ENCODE data around the gene OR52R1. TPM values are rescaled to one million over a fixed set of nuclear protein-coding genes. Genes with fewer than 3 reads are reported as not detected.

OR52R1 gene
- total RNA-seq, 1 experiment from 2014 or later = not detected

DNA sequence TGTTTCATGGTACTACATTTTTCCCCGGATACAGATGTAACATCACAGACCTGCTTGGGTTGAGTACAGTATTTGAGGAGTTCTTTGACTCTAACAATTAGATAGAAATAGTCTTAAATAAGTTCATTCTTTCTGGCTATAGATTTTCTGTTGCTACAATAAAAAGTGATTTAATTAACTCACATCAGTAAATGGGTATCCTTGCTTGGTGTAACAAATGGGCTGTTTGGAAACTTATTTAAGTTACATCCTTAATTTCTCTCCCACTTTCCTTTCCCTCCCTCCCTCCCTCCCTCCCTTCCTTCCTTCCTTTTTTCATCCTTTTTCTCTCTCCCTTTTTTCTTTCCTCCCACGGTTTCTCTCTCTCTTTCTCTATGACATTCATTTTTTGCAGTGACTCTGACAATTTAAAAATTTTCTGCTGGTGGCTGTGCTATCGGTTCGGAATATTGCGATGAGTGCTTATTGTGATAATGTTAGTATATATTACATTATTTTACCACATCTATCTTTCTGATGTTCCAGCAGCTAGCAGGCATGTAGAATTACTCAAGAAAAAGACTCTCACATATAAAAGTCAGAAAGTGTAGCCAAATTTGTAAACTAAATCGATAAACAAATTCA lies 37.6 kb downstream of the OR52R1 start:
- Mint-ChIP-seq H3K9me3 (ENCODE audit: low read depth, unreplicated experiment) (peaks cover 4% of the 10 kb centered on the region), H3K4me3 (ENCODE audit: low read depth, unreplicated experiment) (no peak overlapping the region), H3K36me3 (ENCODE audit: insufficient read depth, unreplicated experiment) (no peaks in the 10 kb centered on the region), H3K4me1 (ENCODE audit: low read depth, unreplicated experiment) (no peaks in the 10 kb centered on the region), H3K27me3 (ENCODE audit: unreplicated experiment) (no peaks in the 10 kb centered on the region), H3K27ac (ENCODE audit: unreplicated experiment) (no peak overlapping the region)
- TF ChIP-seq, protein P1, sequence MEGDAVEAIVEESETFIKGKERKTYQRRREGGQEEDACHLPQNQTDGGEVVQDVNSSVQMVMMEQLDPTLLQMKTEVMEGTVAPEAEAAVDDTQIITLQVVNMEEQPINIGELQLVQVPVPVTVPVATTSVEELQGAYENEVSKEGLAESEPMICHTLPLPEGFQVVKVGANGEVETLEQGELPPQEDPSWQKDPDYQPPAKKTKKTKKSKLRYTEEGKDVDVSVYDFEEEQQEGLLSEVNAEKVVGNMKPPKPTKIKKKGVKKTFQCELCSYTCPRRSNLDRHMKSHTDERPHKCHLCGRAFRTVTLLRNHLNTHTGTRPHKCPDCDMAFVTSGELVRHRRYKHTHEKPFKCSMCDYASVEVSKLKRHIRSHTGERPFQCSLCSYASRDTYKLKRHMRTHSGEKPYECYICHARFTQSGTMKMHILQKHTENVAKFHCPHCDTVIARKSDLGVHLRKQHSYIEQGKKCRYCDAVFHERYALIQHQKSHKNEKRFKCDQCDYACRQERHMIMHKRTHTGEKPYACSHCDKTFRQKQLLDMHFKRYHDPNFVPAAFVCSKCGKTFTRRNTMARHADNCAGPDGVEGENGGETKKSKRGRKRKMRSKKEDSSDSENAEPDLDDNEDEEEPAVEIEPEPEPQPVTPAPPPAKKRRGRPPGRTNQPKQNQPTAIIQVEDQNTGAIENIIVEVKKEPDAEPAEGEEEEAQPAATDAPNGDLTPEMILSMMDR (IDR thresholded peaks at IDR 0.05; ENCODE audit: unreplicated experiment) = no peak
- CTCF ChIA-PET = no interaction called here
- no TSS peak for BruUV-seq (replicated peaks)
- no peak for DNase-seq
- intact Hi-C loops (cut with micrococcal nuclease; ENCODE audit: unreplicated experiment) = no loop called here

DNA sequence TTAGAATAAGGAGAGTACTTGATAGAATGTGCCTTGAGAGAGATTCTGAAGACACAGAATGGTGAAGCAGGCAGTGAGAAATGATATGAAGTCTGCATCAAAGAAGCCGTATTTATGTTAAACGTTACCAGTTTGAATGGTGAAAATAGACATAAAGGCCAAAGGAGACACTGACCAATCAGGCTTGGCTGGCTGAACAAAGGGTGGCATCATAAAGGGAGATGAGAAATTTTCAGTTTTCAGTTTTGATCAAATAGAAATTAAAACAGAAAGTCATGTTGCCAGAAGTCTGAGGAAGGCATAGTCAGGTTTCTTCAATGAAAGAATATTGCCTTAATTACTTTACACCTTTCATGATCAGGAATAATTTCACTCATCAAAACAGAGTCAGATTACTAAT lies 41.1 kb downstream of the OR52R1 start:
- CTCF ChIA-PET = no interaction called here
- Mint-ChIP-seq H3K4me1 (ENCODE audit: low read depth, unreplicated experiment) (no peaks in the 10 kb centered on the region), H3K4me3 (ENCODE audit: low read depth, unreplicated experiment) (no peak overlapping the region), H3K36me3 (ENCODE audit: insufficient read depth, unreplicated experiment) (no peaks in the 10 kb centered on the region), H3K27ac (ENCODE audit: unreplicated experiment) (no peak overlapping the region), H3K9me3 (ENCODE audit: low read depth, unreplicated experiment) (peaks cover 2% of the 10 kb centered on the region), H3K27me3 (ENCODE audit: unreplicated experiment) (no peaks in the 10 kb centered on the region)
- intact Hi-C loops (cut with micrococcal nuclease; ENCODE audit: unreplicated experiment) = no loop called here
- BruUV-seq (replicated peaks) = no TSS peak
- no peak for DNase-seq
- TF ChIP-seq, protein P1 (IDR thresholded peaks at IDR 0.05; ENCODE audit: unreplicated experiment) = no peak

Other genes starting within 250 kb of the OR52R1 start
- not detected in 2 replicates for gene OR52I2, start 222.6 kb downstream of the OR52R1 start, total RNA-seq (2022)
- gene OR52I1, start 210.3 kb downstream of the OR52R1 start, total RNA-seq (2022) = not detected in 2 replicates
- 12.7 and 14.5 TPM in 2 replicates for gene TRIM68, start 196.1 kb downstream of the OR52R1 start, total RNA-seq (2022)
- not detected in 2 replicates for gene OR51D1, start 166.9 kb downstream of the OR52R1 start, total RNA-seq (2022)
- gene OR51E1, start 160.4 kb downstream of the OR52R1 start, total RNA-seq (2022) = not detected in 2 replicates
- gene OR51E2, start 106.5 kb downstream of the OR52R1 start, total RNA-seq (2022) = not detected in 2 replicates
- gene MMP26, start 99.6 kb downstream of the OR52R1 start, total RNA-seq (2022) = not detected in 2 replicates
- not detected in 2 replicates for gene OR51F1, start 34.4 kb downstream of the OR52R1 start, total RNA-seq (2022)
- not detected in 2 replicates for gene OR51F2, start 16.9 kb upstream of the OR52R1 start, total RNA-seq (2022)
- not detected in 2 replicates for gene OR51S1, start 44.8 kb upstream of the OR52R1 start, total RNA-seq (2022)
- gene OR51T1, start 77.5 kb upstream of the OR52R1 start, total RNA-seq (2022) = not detected in 2 replicates
- not detected in 2 replicates for gene OR51A7, start 99.4 kb upstream of the OR52R1 start, total RNA-seq (2022)
- gene OR51G2, start 115.0 kb upstream of the OR52R1 start, total RNA-seq (2022) = not detected in 2 replicates
- gene OR51G1, start 120.0 kb upstream of the OR52R1 start, total RNA-seq (2022) = not detected in 2 replicates
- not detected in 2 replicates for gene OR51A4, start 143.2 kb upstream of the OR52R1 start, total RNA-seq (2022)
- not detected in 2 replicates for gene OR51A2, start 151.3 kb upstream of the OR52R1 start, total RNA-seq (2022)
- not detected in 2 replicates for gene OR51L1, start 190.5 kb upstream of the OR52R1 start, total RNA-seq (2022)
- gene OR52J3, start 242.1 kb upstream of the OR52R1 start, total RNA-seq (2022) = not detected in 2 replicates